ENCODE data around the gene ARMCX4. TPM values are rescaled to one million over a fixed set of nuclear protein-coding genes. Genes with fewer than 3 reads are reported as not detected.
A peak's percentile ranks its signal among the peaks of the same experiment; 100 is the strongest.

Gene ARMCX4
- total and polyA plus RNA-seq, 2 of the 8 experiments (the other 6 are each of a cell fraction or from before 2014, with no cell fraction given), result 3.7 to 14.5 TPM

DNA sequence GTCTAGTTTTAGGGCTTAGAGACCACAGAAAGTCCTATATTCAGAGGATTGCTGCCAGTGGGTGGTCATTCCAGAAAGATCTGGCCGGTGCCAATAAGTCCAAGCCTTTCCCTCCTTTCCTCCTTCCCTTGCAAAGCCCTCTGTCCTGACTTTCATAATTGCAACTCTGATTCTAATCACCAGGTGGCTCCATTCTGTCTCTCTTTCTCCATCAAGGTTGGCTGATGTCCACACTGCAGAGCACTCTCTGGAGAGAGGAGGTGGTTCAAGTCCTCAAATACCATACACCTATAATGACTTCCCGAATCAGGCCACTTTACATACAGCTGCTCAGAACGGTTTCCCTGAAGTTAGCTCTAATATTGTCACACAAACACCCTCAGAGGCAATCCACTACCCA is 22.4 kb upstream of the ARMCX4 start:
- Histone ChIP-seq H3K79me1 (ENCODE audit: low read depth, low read length) (no peaks in the 10 kb centered on the region), H2BK5ac (ENCODE audit: low read depth, low read length) (no peak overlapping the region), H3K9me3 (ENCODE audit: insufficient read depth in 2 of 2, low read depth in 1 of 2, low read length in 1 of 2) (no peaks in the 10 kb centered on the region), H3K9ac (replicated peaks in 1 of 4; ENCODE audit: extremely low read depth in 1 of 4, low read depth in 3 of 4, low read length in 3 of 4) (no peak overlapping the region), H2AK5ac (ENCODE audit: low read depth, low read length) (no peak overlapping the region), H3K4ac (replicated peaks; ENCODE audit: insufficient read length, low read depth, low read length) (no peak overlapping the region), H4K20me1 (replicated peaks in 1 of 2; ENCODE audit: control insufficient read depth in 1 of 2, insufficient read depth in 2 of 2, low read length in 2 of 2) (no peaks in the 10 kb centered on the region), H3K4me3 (ENCODE audit: extremely low read depth in 1 of 4, insufficient read depth in 2 of 4, low read depth in 3 of 4, low read length in 4 of 4) (no peak overlapping the region), H4K5ac (ENCODE audit: insufficient read length, low read depth, low read length) (no peak overlapping the region), H3K14ac (ENCODE audit: insufficient read length) (no peak overlapping the region), H4K91ac (replicated peaks; ENCODE audit: insufficient read length, low read length) (no peak overlapping the region), H2AFZ (ENCODE audit: low read length) (no peak overlapping the region), H3K18ac (ENCODE audit: extremely low read depth, low read length) (no peak overlapping the region), H3K56ac (replicated peaks; ENCODE audit: insufficient read length, low read depth, low read length) (no peak overlapping the region), H4K8ac (ENCODE audit: extremely low read depth, insufficient read depth, low read length) (no peak overlapping the region), H3K36me3 (ENCODE audit: control insufficient read depth in 2 of 4, insufficient read depth in 4 of 4, low read length in 3 of 4) (no peaks in the 10 kb centered on the region), H3K79me2 (ENCODE audit: control insufficient read depth in 1 of 2, insufficient read depth in 2 of 2, low read length in 2 of 2) (no peaks in the 10 kb centered on the region), H2BK15ac (ENCODE audit: low read length) (no peak overlapping the region), H3K23me2 (ENCODE audit: low read depth, low read length) (no peaks in the 10 kb centered on the region), H3K27me3 (replicated peaks in 1 of 4; ENCODE audit: control insufficient read depth in 3 of 4, extremely low read depth in 1 of 4, insufficient read depth in 3 of 4, low read length in 3 of 4) (no peaks in the 10 kb centered on the region), H3K4me1 (replicated peaks in 1 of 4; ENCODE audit: control insufficient read depth in 3 of 4, insufficient read depth in 4 of 4, low read length in 3 of 4) (no peaks in the 10 kb centered on the region), H3K4me2 (ENCODE audit: insufficient read depth in 1 of 2, low read depth in 2 of 2, low read length in 2 of 2) (no peak overlapping the region), H3K23ac (ENCODE audit: insufficient read length) (no peak overlapping the region), H2BK120ac (replicated peaks; ENCODE audit: low read depth, low read length) (no peak overlapping the region), H3K27ac (ENCODE audit: low read depth, low read length) (no peak overlapping the region), H2BK20ac (ENCODE audit: low read length) (no peak overlapping the region), H2BK12ac (ENCODE audit: low read depth, low read length) (no peak overlapping the region)
- FAIRE-seq, result no peak
- WGBS, 2 experiments (ENCODE audit: extremely low coverage in 1 of 2, insufficient coverage in 1 of 2, insufficient read length in 1 of 2, insufficient replicate concordance in 2 of 2, low coverage in 1 of 2, low lambda C conversion rate in 2 of 2, missing lambda C conversion rate in 1 of 2), result 77% methylated on average over 2 of the region's 3 CpGs; no CpG with 5 or more reads in 1 of the 2 experiments
- ChIA-PET POLR2A (ENCODE audit: partially characterized antibody) (no interaction called here), CTCF (ENCODE audit: partially characterized antibody) (interaction anchor here (0.6 to 1.6 kb wide), 5 partner anchors 13 to 213 kb away, joined by 3 to 4 read pairs (median 3); no protein-coding TSS in a partner anchor)
- no peak for DNase-seq (ENCODE audit: low read depth in 1 of 2, low spot score in 2 of 2)
- no peak for TF ChIP-seq PHF8 (conservative IDR thresholded peaks at IDR 0.05; ENCODE audit: low read depth, low read length)
- peak; percentile 47 for TF ChIP-seq RAD21 (IDR thresholded peaks at IDR 0.05 in 1 of 2, conservative IDR thresholded peaks at IDR 0.05 in 1 of 2; ENCODE audit: low read depth in 2 of 2, low read length in 2 of 2)
- no peak for TF ChIP-seq CBX5 (IDR thresholded peaks at IDR 0.05; ENCODE audit: low read depth, low read length)
- no peak for TF ChIP-seq KDM1A (IDR thresholded peaks at IDR 0.05; ENCODE audit: borderline replicate concordance, low read length)
- TF ChIP-seq CHD2 (IDR thresholded peaks at IDR 0.05; ENCODE audit: low read length), result no peak
- TF ChIP-seq KDM5A (IDR thresholded peaks at IDR 0.05; ENCODE audit: low read length), result no peak
- TF ChIP-seq, protein P1, sequence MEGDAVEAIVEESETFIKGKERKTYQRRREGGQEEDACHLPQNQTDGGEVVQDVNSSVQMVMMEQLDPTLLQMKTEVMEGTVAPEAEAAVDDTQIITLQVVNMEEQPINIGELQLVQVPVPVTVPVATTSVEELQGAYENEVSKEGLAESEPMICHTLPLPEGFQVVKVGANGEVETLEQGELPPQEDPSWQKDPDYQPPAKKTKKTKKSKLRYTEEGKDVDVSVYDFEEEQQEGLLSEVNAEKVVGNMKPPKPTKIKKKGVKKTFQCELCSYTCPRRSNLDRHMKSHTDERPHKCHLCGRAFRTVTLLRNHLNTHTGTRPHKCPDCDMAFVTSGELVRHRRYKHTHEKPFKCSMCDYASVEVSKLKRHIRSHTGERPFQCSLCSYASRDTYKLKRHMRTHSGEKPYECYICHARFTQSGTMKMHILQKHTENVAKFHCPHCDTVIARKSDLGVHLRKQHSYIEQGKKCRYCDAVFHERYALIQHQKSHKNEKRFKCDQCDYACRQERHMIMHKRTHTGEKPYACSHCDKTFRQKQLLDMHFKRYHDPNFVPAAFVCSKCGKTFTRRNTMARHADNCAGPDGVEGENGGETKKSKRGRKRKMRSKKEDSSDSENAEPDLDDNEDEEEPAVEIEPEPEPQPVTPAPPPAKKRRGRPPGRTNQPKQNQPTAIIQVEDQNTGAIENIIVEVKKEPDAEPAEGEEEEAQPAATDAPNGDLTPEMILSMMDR (IDR thresholded peaks at IDR 0.05; ENCODE audit: control extremely low read depth in 1 of 3, insufficient read depth in 1 of 3, low read depth in 1 of 3, low read length in 3 of 3), result peak in 2 of 3 experiments; percentile 21 to 39; a peak in 2 of 4 replicates
- TF ChIP-seq, protein P2, sequence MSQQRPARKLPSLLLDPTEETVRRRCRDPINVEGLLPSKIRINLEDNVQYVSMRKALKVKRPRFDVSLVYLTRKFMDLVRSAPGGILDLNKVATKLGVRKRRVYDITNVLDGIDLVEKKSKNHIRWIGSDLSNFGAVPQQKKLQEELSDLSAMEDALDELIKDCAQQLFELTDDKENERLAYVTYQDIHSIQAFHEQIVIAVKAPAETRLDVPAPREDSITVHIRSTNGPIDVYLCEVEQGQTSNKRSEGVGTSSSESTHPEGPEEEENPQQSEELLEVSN (IDR thresholded peaks at IDR 0.05), result no peak
- no peak for TF ChIP-seq RNF2 (IDR thresholded peaks at IDR 0.05; ENCODE audit: borderline replicate concordance, low read depth, low read length, missing control alignments, poor library complexity, severe bottlenecking)

Data from H1 (cell line).